ENCODE results near the gene TYMS.

GRCh38 chr18:635171-635570 is 22.3 kb upstream of the TYMS start:
- no peak for TF ChIP-seq REST (IDR thresholded peaks at IDR 0.05; ENCODE audit: insufficient read depth in 1 of 2, low read depth in 2 of 2, low read length in 2 of 2)
- no peak for TF ChIP-seq POLR2AphosphoS5 (IDR thresholded peaks at IDR 0.05; ENCODE audit: low read depth, low read length)
- no peak for TF ChIP-seq TAF1 (IDR thresholded peaks at IDR 0.05; ENCODE audit: borderline replicate concordance, insufficient read depth, low read length)
